Ovary (tissue), 3 donors: ENCODE measurements around the gene TEX29.

Experiments used
- POLR2A ChIP-seq: fragments of 450-650 bp; IDR thresholded peaks from one replicate; pipeline ENCODE4 v1.6.1; 2017; ENCODE audit warnings: antibody characterized with exemption, mild to moderate bottlenecking, moderate library complexity
- TF ChIP-seq, protein P1 (sequence below), 3 donors: fragments of 450-650 bp in 2 of 3; fragments of 200-600 bp in 1 of 3; IDR thresholded peaks; one replicate each; pipeline versions ENCODE4 v1.5.1 to v1.8.0; 2016 to 2022; ENCODE audit warnings: antibody characterized with exemption in 3 of 3, mild to moderate bottlenecking in 1 of 3
- donor health status: DM: no; HTN: no; CAD: no.

DNA sequence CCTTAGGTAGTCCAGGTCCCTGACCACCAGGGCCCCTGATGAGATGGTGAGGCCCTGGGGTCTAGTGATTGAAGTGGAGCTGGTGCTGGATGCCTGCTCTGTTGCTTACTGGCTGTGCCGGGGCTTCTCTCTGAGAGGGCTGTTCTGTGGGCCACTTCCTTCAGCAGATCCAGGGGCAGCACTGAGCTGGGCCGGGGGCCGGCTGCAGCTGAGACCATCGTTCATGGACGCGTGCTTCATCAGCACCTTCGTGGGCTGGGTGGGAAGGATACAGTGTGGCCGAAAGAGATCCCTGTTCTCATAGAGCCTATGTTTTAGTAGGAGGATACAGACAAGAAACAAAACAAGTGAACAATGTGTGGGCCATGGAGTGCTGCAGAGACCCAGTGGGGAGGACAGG is 33.2 kb upstream of the TEX29 start:
- TF ChIP-seq, protein P1, sequence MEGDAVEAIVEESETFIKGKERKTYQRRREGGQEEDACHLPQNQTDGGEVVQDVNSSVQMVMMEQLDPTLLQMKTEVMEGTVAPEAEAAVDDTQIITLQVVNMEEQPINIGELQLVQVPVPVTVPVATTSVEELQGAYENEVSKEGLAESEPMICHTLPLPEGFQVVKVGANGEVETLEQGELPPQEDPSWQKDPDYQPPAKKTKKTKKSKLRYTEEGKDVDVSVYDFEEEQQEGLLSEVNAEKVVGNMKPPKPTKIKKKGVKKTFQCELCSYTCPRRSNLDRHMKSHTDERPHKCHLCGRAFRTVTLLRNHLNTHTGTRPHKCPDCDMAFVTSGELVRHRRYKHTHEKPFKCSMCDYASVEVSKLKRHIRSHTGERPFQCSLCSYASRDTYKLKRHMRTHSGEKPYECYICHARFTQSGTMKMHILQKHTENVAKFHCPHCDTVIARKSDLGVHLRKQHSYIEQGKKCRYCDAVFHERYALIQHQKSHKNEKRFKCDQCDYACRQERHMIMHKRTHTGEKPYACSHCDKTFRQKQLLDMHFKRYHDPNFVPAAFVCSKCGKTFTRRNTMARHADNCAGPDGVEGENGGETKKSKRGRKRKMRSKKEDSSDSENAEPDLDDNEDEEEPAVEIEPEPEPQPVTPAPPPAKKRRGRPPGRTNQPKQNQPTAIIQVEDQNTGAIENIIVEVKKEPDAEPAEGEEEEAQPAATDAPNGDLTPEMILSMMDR (IDR thresholded peaks at IDR 0.05) = no peak
- TF ChIP-seq POLR2A = no peak
